HG03439 (cell line): Measurements from ENCODE around the gene SDK2.

Experiments
- ATAC-seq: cut with Tn5 transposase; IDR thresholded peaks from one replicate; pipeline ENCODE4 v1.9.1; 2021; ENCODE audit warnings: mild to moderate bottlenecking, moderate library complexity; ENCODE audit not compliant: unreplicated experiment

The SDK2 gene

GRCh38 chr17:73519011-73519410 lies 125.2 kb downstream of the SDK2 start:
- ATAC-seq: no peak

GRCh38 chr17:73516431-73516830 lies 127.8 kb downstream of the SDK2 start:
- no peak for ATAC-seq

GRCh38 chr17:73514146-73514863 lies 129.9 kb downstream of the SDK2 start:
- no peak for ATAC-seq

- ATAC-seq: no peak
Observed at GRCh38 chr17:73513426-73513825, 130.8 kb downstream of the SDK2 start.

GRCh38 chr17:73511719-73512115 lies 132.5 kb downstream of the SDK2 start:
- no peak for ATAC-seq

GRCh38 chr17:73510981-73511718 lies 133.1 kb downstream of the SDK2 start:
- ATAC-seq: no peak

GRCh38 chr17:73508931-73509605 lies 135.2 kb downstream of the SDK2 start:
- ATAC-seq: no peak

- no peak for ATAC-seq
Observed at GRCh38 chr17:73508057-73508930, 136.0 kb downstream of the SDK2 start.

GRCh38 chr17:73506470-73507435 lies 137.5 kb downstream of the SDK2 start:
- ATAC-seq: no peak

GRCh38 chr17:73503560-73503959 lies 140.7 kb downstream of the SDK2 start:
- no peak for ATAC-seq

GRCh38 chr17:73500414-73500999 lies 143.7 kb downstream of the SDK2 start:
- no peak for ATAC-seq

- ATAC-seq: no peak
Observed at GRCh38 chr17:73498886-73499554, 145.2 kb downstream of the SDK2 start.

- ATAC-seq: no peak
Observed at GRCh38 chr17:73498176-73498575, 146.1 kb downstream of the SDK2 start.

- no peak for ATAC-seq
Observed at GRCh38 chr17:73497721-73498120, 146.5 kb downstream of the SDK2 start.

- no peak for ATAC-seq
Observed at GRCh38 chr17:73496232-73496631, 148.0 kb downstream of the SDK2 start.

- ATAC-seq: no peak
Observed at GRCh38 chr17:73495641-73496040, 148.6 kb downstream of the SDK2 start.

GRCh38 chr17:73494950-73495349 lies 149.3 kb downstream of the SDK2 start:
- ATAC-seq: no peak

- no peak for ATAC-seq
Observed at GRCh38 chr17:73493956-73494926, 150.0 kb downstream of the SDK2 start.
